Measurements from ENCODE around the gene PNPLA8. TPM values are rescaled to one million over a fixed set of nuclear protein-coding genes. Genes with fewer than 3 reads are reported as not detected.
"Not testable (repeated sequence)": the region's sequence is repeated elsewhere in the genome, so short reads cannot be mapped to it uniquely, and the experiment has no call there.

PNPLA8 gene
- total RNA-seq, 1 donor, result 37.4 TPM

GRCh38 chr7:108541478-108541877 is 15.5 kb upstream of the PNPLA8 start:
- DNase-seq (ENCODE audit: low read depth), result no peak
- no peak for TF ChIP-seq CTCF (IDR thresholded peaks at IDR 0.05; ENCODE audit: insufficient read depth, low read length)
- H3K4me3 ChIP-seq (ENCODE audit: low read depth, low read length), result no peak overlapping the region

- H3K4me3 ChIP-seq (ENCODE audit: low read depth, low read length); DNase-seq (ENCODE audit: low read depth): not testable (repeated sequence)
Observed at GRCh38 chr7:108538685-108539084, 12.8 kb upstream of the PNPLA8 start.

GRCh38 chr7:108538236-108538635 is 12.3 kb upstream of the PNPLA8 start:
- DNase-seq (ENCODE audit: low read depth); H3K4me3 ChIP-seq (ENCODE audit: low read depth, low read length): not testable (repeated sequence)

- DNase-seq (ENCODE audit: low read depth), result no peak
- no peak for TF ChIP-seq CTCF (IDR thresholded peaks at IDR 0.05; ENCODE audit: insufficient read depth, low read length)
- H3K4me3 ChIP-seq (ENCODE audit: low read depth, low read length), result no peak overlapping the region
Observed at GRCh38 chr7:108537229-108537628, 11.3 kb upstream of the PNPLA8 start.

GRCh38 chr7:108535744-108536143 is 9.8 kb upstream of the PNPLA8 start:
- no peak for TF ChIP-seq CTCF (IDR thresholded peaks at IDR 0.05; ENCODE audit: insufficient read depth, low read length)
- no peak for DNase-seq (ENCODE audit: low read depth)
- H3K4me3 ChIP-seq (ENCODE audit: low read depth, low read length), result no peak overlapping the region

GRCh38 chr7:108535257-108535656 is 9.3 kb upstream of the PNPLA8 start:
- no peak for TF ChIP-seq CTCF (IDR thresholded peaks at IDR 0.05; ENCODE audit: insufficient read depth, low read length)
- no peak overlapping the region for H3K4me3 ChIP-seq (ENCODE audit: low read depth, low read length)
- no peak for DNase-seq (ENCODE audit: low read depth)

GRCh38 chr7:108533712-108534111 is 7.8 kb upstream of the PNPLA8 start:
- no peak overlapping the region for H3K4me3 ChIP-seq (ENCODE audit: low read depth, low read length)
- no peak for TF ChIP-seq CTCF (IDR thresholded peaks at IDR 0.05; ENCODE audit: insufficient read depth, low read length)
- DNase-seq (ENCODE audit: low read depth), result no peak

- no peak overlapping the region for H3K4me3 ChIP-seq (ENCODE audit: low read depth, low read length)
- DNase-seq (ENCODE audit: low read depth), result no peak
- TF ChIP-seq CTCF (IDR thresholded peaks at IDR 0.05; ENCODE audit: insufficient read depth, low read length), result no peak
Observed at GRCh38 chr7:108529341-108529740, 3.4 kb upstream of the PNPLA8 start.
